ENCODE measurements around the gene PTPN21. TPM values are rescaled to one million over a fixed set of nuclear protein-coding genes. Genes with fewer than 3 reads are reported as not detected.

PTPN21 gene
- total RNA-seq, 1 donor from 2014 or later, result 10.1 TPM

DNA sequence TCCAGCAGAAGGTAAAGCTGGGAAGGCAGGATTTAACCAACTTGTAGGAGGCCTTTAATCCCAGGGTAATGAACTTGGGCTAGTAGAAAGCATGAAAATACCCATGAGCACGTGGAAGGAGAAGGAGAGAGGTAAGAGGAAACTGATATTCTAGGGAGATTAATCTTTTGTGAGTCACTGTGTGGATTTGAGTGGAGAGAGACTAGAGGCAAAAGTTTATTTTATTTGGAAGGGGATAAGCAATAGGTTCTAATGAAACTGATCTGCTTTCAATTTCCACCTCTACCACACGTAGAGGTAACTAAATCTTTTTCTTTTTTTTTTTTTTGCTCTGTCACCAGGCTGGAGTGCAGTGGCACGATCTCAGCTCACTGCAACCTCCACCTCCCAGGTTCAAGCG lies 52.1 kb downstream of the PTPN21 start:
- peaks cover 7% of the 10 kb centered on the region for H3K4me1 Mint-ChIP-seq
- Histone ChIP-seq H2AFZ (replicated peaks) (no peak overlapping the region), H3F3A (ENCODE audit: low read depth) (no peaks in the 10 kb centered on the region), H3K4me2 (no peak overlapping the region), H3K79me2 (ENCODE audit: low read depth) (no peaks in the 10 kb centered on the region), H3K9ac (no peak overlapping the region), H3K4me3 (no peak overlapping the region), H4K20me1 (ENCODE audit: low read depth) (no peaks in the 10 kb centered on the region), H3K27ac (no peak overlapping the region), H3K36me3 (no peaks in the 10 kb centered on the region), H3K9me3 (ENCODE audit: low read depth) (no peaks in the 10 kb centered on the region), H3K4me1 (no peaks in the 10 kb centered on the region), H3K27me3 (no peaks in the 10 kb centered on the region)
- peaks cover 2% of the 10 kb centered on the region for H3K27me3 Mint-ChIP-seq (ENCODE audit: insufficient read depth, low read depth)
- H3K4me3 Mint-ChIP-seq, result no peak overlapping the region
- H3K27ac Mint-ChIP-seq, result no peak overlapping the region
- no peak for DNase-seq (ENCODE audit: low spot score)
- no peak for TF ChIP-seq EZH2phosphoT487 (IDR thresholded peaks at IDR 0.05)
- TF ChIP-seq EZH2 (IDR thresholded peaks at IDR 0.05), result no peak
- TF ChIP-seq, protein P1, sequence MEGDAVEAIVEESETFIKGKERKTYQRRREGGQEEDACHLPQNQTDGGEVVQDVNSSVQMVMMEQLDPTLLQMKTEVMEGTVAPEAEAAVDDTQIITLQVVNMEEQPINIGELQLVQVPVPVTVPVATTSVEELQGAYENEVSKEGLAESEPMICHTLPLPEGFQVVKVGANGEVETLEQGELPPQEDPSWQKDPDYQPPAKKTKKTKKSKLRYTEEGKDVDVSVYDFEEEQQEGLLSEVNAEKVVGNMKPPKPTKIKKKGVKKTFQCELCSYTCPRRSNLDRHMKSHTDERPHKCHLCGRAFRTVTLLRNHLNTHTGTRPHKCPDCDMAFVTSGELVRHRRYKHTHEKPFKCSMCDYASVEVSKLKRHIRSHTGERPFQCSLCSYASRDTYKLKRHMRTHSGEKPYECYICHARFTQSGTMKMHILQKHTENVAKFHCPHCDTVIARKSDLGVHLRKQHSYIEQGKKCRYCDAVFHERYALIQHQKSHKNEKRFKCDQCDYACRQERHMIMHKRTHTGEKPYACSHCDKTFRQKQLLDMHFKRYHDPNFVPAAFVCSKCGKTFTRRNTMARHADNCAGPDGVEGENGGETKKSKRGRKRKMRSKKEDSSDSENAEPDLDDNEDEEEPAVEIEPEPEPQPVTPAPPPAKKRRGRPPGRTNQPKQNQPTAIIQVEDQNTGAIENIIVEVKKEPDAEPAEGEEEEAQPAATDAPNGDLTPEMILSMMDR (IDR thresholded peaks at IDR 0.05), result no peak
- peaks cover 17% of the 10 kb centered on the region for H3K36me3 Mint-ChIP-seq
- H3K9me3 Mint-ChIP-seq, result no peaks in the 10 kb centered on the region

DNA sequence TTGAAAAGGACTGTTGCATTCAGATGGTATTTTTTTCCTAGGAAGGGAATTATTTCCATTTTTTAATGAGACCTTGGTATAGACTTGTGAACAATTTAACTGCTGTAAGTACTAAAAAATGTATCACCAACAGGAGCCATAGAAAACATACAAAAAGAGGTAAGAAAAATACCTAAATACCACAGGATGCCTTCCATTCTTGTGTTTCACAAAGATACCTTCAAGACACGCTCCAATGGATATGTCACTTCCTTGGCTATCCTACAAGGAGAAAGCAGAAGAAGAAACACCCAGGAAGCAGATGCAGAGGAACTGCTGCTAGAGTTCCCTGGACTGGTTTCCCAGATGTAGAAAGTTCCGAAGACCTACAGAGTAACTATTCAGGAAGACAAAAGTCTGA lies 54.2 kb downstream of the PTPN21 start:
- Histone ChIP-seq H3K9ac (no peak overlapping the region), H2AFZ (replicated peaks) (no peak overlapping the region), H3K9me3 (ENCODE audit: low read depth) (no peaks in the 10 kb centered on the region), H3K27me3 (no peaks in the 10 kb centered on the region), H3K4me1 (no peaks in the 10 kb centered on the region), H3K27ac (no peak overlapping the region), H3K4me3 (no peak overlapping the region), H4K20me1 (ENCODE audit: low read depth) (no peaks in the 10 kb centered on the region), H3K36me3 (no peaks in the 10 kb centered on the region), H3K4me2 (no peak overlapping the region), H3K79me2 (ENCODE audit: low read depth) (no peaks in the 10 kb centered on the region), H3F3A (ENCODE audit: low read depth) (no peaks in the 10 kb centered on the region)
- Mint-ChIP-seq H3K27me3 (ENCODE audit: insufficient read depth, low read depth) (peaks cover 2% of the 10 kb centered on the region), H3K9me3 (no peaks in the 10 kb centered on the region), H3K4me3 (no peak overlapping the region), H3K27ac (no peak overlapping the region), H3K36me3 (peaks cover 18% of the 10 kb centered on the region), H3K4me1 (peaks cover 7% of the 10 kb centered on the region)
- DNase-seq (ENCODE audit: low spot score), result no peak
- TF ChIP-seq, protein P1 (IDR thresholded peaks at IDR 0.05), result no peak
- TF ChIP-seq EZH2phosphoT487 (IDR thresholded peaks at IDR 0.05), result no peak
- no peak for TF ChIP-seq EZH2 (IDR thresholded peaks at IDR 0.05)

DNA sequence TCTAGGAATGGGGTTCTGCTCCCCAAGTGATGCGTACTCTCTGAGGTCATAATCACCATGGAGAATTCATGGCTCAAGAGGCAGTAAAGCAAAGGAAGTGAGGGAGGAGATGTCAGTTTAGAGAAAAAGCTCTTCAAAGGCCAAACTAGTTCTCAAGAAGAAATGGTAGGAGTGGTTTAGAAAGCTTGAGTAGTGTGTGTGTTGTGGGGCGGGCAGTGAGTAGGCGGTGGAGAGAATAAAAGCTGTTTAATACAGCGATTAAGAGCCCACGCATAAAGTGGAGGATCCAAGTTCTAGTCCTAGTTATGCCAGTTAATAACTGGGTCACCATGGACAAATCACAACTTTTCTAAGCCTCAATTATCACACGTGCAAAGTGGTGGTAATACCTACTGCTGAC lies 55.6 kb downstream of the PTPN21 start:
- Histone ChIP-seq H3K27me3 (no peaks in the 10 kb centered on the region), H4K20me1 (ENCODE audit: low read depth) (no peaks in the 10 kb centered on the region), H3K36me3 (no peaks in the 10 kb centered on the region), H3F3A (ENCODE audit: low read depth) (no peaks in the 10 kb centered on the region), H3K4me2 (no peak overlapping the region), H3K9me3 (ENCODE audit: low read depth) (no peaks in the 10 kb centered on the region), H3K4me1 (no peaks in the 10 kb centered on the region), H3K27ac (no peak overlapping the region), H3K79me2 (ENCODE audit: low read depth) (no peaks in the 10 kb centered on the region), H3K4me3 (no peak overlapping the region), H3K9ac (no peak overlapping the region), H2AFZ (replicated peaks) (no peak overlapping the region)
- Mint-ChIP-seq H3K4me3 (no peak overlapping the region), H3K27ac (no peak overlapping the region), H3K4me1 (peaks cover 7% of the 10 kb centered on the region), H3K36me3 (peaks cover 23% of the 10 kb centered on the region), H3K27me3 (ENCODE audit: insufficient read depth, low read depth) (peaks cover 3% of the 10 kb centered on the region), H3K9me3 (no peaks in the 10 kb centered on the region)
- TF ChIP-seq EZH2phosphoT487 (IDR thresholded peaks at IDR 0.05) (no peak), EZH2 (IDR thresholded peaks at IDR 0.05) (no peak)
- TF ChIP-seq, protein P1 (IDR thresholded peaks at IDR 0.05), result no peak
- no peak for DNase-seq (ENCODE audit: low spot score)

All from neural progenitor cell (in vitro differentiated cells).